HG03175 (cell line): Measurements from ENCODE around the gene OR4M1.
"Not testable (repeated sequence)": the region's sequence is repeated elsewhere in the genome, so short reads cannot be mapped to it uniquely, and the experiment has no call there.

Experiments used
- ATAC-seq: cut with Tn5 transposase; IDR thresholded peaks from one replicate; pipeline ENCODE4 v1.9.1; 2021; ENCODE audit warnings: mild to moderate bottlenecking, moderate library complexity; ENCODE audit not compliant: unreplicated experiment

The OR4M1 gene

GRCh38 chr14:19773204-19773603 is at the start of gene OR4M1:
OR4M1 (plus strand) TSS chr14:19773504; CDS start chr14:19780323, 6,819 bp downstream.
- not testable (repeated sequence) for ATAC-seq

GRCh38 chr14:19729359-19729758 is 43.9 kb upstream of the OR4M1 start:
- no peak for ATAC-seq

GRCh38 chr14:19729763-19730162 is 43.5 kb upstream of the OR4M1 start:
- no peak for ATAC-seq

GRCh38 chr14:19733893-19734292 is 39.4 kb upstream of the OR4M1 start:
- ATAC-seq: not testable (repeated sequence)

- ATAC-seq: no peak
Observed at GRCh38 chr14:19743256-19743655, 30.0 kb upstream of the OR4M1 start, which contains the start of gene OR4Q3. OR4Q3 (plus strand) TSS chr14:19743571.

GRCh38 chr14:19752316-19752715 is 21.0 kb upstream of the OR4M1 start:
- not testable (repeated sequence) for ATAC-seq

- no peak for ATAC-seq
Observed at GRCh38 chr14:19754172-19754571, 19.1 kb upstream of the OR4M1 start.

GRCh38 chr14:19771491-19771890 is 1.8 kb upstream of the OR4M1 start:
- not testable (repeated sequence) for ATAC-seq

GRCh38 chr14:19771895-19772430 is 1.3 kb upstream of the OR4M1 start:
- no peak for ATAC-seq

GRCh38 chr14:19772454-19772853 is 850 bp upstream of the OR4M1 start:
- ATAC-seq: not testable (repeated sequence)

GRCh38 chr14:19775587-19775986 is 2.3 kb downstream of the OR4M1 start:
- no peak for ATAC-seq

GRCh38 chr14:19785848-19786247 is 12.5 kb downstream of the OR4M1 start:
- not testable (repeated sequence) for ATAC-seq

- ATAC-seq: not testable (repeated sequence)
Observed at GRCh38 chr14:19787318-19787717, 14.0 kb downstream of the OR4M1 start.

- ATAC-seq: not testable (repeated sequence)
Observed at GRCh38 chr14:19788150-19788549, 14.8 kb downstream of the OR4M1 start.

- not testable (repeated sequence) for ATAC-seq
Observed at GRCh38 chr14:19796520-19797108, 23.3 kb downstream of the OR4M1 start.

- ATAC-seq: no peak
Observed at GRCh38 chr14:19799880-19800279, 26.6 kb downstream of the OR4M1 start.

- no peak for ATAC-seq
Observed at GRCh38 chr14:19800282-19801117, 27.2 kb downstream of the OR4M1 start.

GRCh38 chr14:19801118-19801464 is 27.8 kb downstream of the OR4M1 start:
- no peak for ATAC-seq

GRCh38 chr14:19803470-19803869 is 30.2 kb downstream of the OR4M1 start, which contains the start of gene OR4N2:
OR4N2 (plus strand) TSS chr14:19803770; CDS start chr14:19827449, 23,679 bp downstream.
- not testable (repeated sequence) for ATAC-seq

GRCh38 chr14:19813171-19813920 is 40.0 kb downstream of the OR4M1 start:
- ATAC-seq: not testable (repeated sequence)

GRCh38 chr14:19819879-19820278 is 46.6 kb downstream of the OR4M1 start:
- ATAC-seq: not testable (repeated sequence)
